PC-3 (cell line): Measurements from ENCODE around the gene ENOX2. TPM values are rescaled to one million over a fixed set of nuclear protein-coding genes. Genes with fewer than 3 reads are reported as not detected.

Experiments used
- ATAC-seq: fragments of 200-7000 bp; cut with Tn5 transposase; 2 replicates; pipeline ENCODE4 v1.9.1; 2020; ENCODE audit warnings: mild to moderate bottlenecking, moderate library complexity
- BruUV-seq: library from RNA; stranded (reverse); fragments of 400-500 nt; replicated peaks from 2 replicates; lab custom pipeline; 2021; lab: Mats Ljungman, UMichigan
- CTCF ChIA-PET: fragments of 300-600 bp; sonication (Branson Sonifier 250); formaldehyde crosslinking; loops from one replicate; lab custom pipeline; 2022; ENCODE audit warnings: antibody characterized with exemption; lab: Charles Lee
- POLR2A ChIA-PET: fragments of 300-600 bp; sonication (Branson Sonifier 250); formaldehyde crosslinking; loops from one replicate; lab custom pipeline; 2022; ENCODE audit warnings: antibody characterized with exemption; ENCODE audit not compliant: unreplicated experiment; lab: Charles Lee
- DNase-seq: peaks from one replicate; pipeline ENCODE4 v3.0.0-alpha.2; 2015
- H2AFZ ChIP-seq: fragments of 300-600 bp; sonication (generic); 2 replicates; pipeline ENCODE4 v1.6.0; 2016; ENCODE audit warnings: antibody characterized with exemption, low read length
- H3F3A ChIP-seq: fragments of 300-600 bp; sonication (generic); one replicate; pipeline ENCODE4 v1.6.0; 2017; ENCODE audit warnings: antibody characterized with exemption, low read length, control low read depth, mild to moderate bottlenecking; ENCODE audit not compliant: unreplicated experiment
- H3K27ac ChIP-seq: fragments of 300-600 bp; sonication (generic); 2 replicates; pipeline ENCODE4 v1.5.1; 2016; ENCODE audit warnings: mild to moderate bottlenecking, low read length
- H3K27me3 ChIP-seq: fragments of 300-600 bp; sonication (generic); 2 replicates; pipeline ENCODE4 v1.6.1; 2016; ENCODE audit warnings: low read length, mixed read lengths
- H3K36me3 ChIP-seq: fragments of 300-600 bp; sonication (generic); 2 replicates; pipeline ENCODE4 v1.6.1; 2016; ENCODE audit warnings: low read depth, mixed run types, low read length, mixed read lengths
- H3K4me1 ChIP-seq: fragments of 300-600 bp; sonication (generic); 2 replicates; pipeline ENCODE4 v1.5.1; 2016; ENCODE audit warnings: low read length; ENCODE audit not compliant: insufficient read depth
- H3K4me2 ChIP-seq: fragments of 300-600 bp; sonication (generic); 2 replicates; pipeline ENCODE4 v1.6.0; 2016; ENCODE audit warnings: low read length
- H3K4me3 ChIP-seq: fragments of 300-600 bp; sonication (generic); 2 replicates; pipeline ENCODE4 v1.5.1; 2016; ENCODE audit warnings: mild to moderate bottlenecking, low read length, mixed read lengths
- H3K79me2 ChIP-seq: fragments of 300-600 bp; sonication (generic); 2 replicates; pipeline ENCODE4 v1.6.1; 2017; ENCODE audit warnings: low read length, mixed read lengths
- H3K9ac ChIP-seq: fragments of 300-600 bp; sonication (generic); 2 replicates; pipeline ENCODE4 v1.6.0; 2016; ENCODE audit warnings: mild to moderate bottlenecking, low read length
- H3K9me2 ChIP-seq: fragments of 300-600 bp; sonication (generic); replicated peaks from 2 replicates; pipeline ENCODE4 v1.6.1; 2016; ENCODE audit warnings: mixed run types, low read length, mixed read lengths
- H3K9me3 ChIP-seq: fragments of 300-600 bp; sonication (generic); 2 replicates; pipeline ENCODE4 v1.6.1; 2016; ENCODE audit warnings: low read length, mixed read lengths
- H4K20me1 ChIP-seq: fragments of 300-600 bp; sonication (generic); 2 replicates; pipeline ENCODE4 v1.6.1; 2016; ENCODE audit warnings: low read length, mixed read lengths
- CTCF ChIP-seq: fragments of 300-600 bp; sonication (generic); conservative IDR thresholded peaks from 2 replicates; pipeline ENCODE4 v1.5.1; 2017; ENCODE audit warnings: antibody characterized with exemption, low read depth, mild to moderate bottlenecking, low read length
- EZH2 ChIP-seq: fragments of 300-600 bp; sonication (generic); IDR thresholded peaks from one replicate; pipeline ENCODE4 v1.6.1; 2017; ENCODE audit warnings: antibody characterized with exemption, mild to moderate bottlenecking, low read length; ENCODE audit not compliant: unreplicated experiment
- EZH2phosphoT487 ChIP-seq: fragments of 300-600 bp; sonication (generic); IDR thresholded peaks from 2 replicates; pipeline ENCODE4 v1.6.1; 2018; ENCODE audit warnings: mild to moderate bottlenecking, antibody characterized with exemption, low read length, borderline replicate concordance
- intact Hi-C: fragments of 100-400 bp; cut with micrococcal nuclease; formaldehyde crosslinking; loops from 2 replicates; pipeline ENCODE4 v1.9.0; 2023
- total RNA-seq: library from RNA; depleted of rRNA; stranded (reverse); fragments of >200 nt; gene quantifications from 2 replicates; pipeline ENCODE4 v1.2.3, GENCODE V29; 2014

The ENOX2 gene
- total RNA-seq, 1 experiment from 2014 or later, result 11.8 TPM

GRCh38 chrX:130772776-130773143, 130.2 kb downstream of the ENOX2 start:
- no peaks in the 10 kb centered on the region for H3K27me3 ChIP-seq
- intact Hi-C loops, result loop anchor here (1.0 to 5.0 kb wide), 5 partner anchors 55 to 193 kb away; partner anchors contain the start of gene ENOX2
- no peaks in the 10 kb centered on the region for H3K36me3 ChIP-seq
- H3K79me2 ChIP-seq, result no peaks in the 10 kb centered on the region
- peaks cover 16% of the 10 kb centered on the region for H3F3A ChIP-seq
- POLR2A ChIA-PET, result no interaction called here
- H3K4me2 ChIP-seq, result peak overlapping the region; percentile 58
- no peak overlapping the region for H3K4me3 ChIP-seq
- H3K9me3 ChIP-seq, result no peaks in the 10 kb centered on the region
- DNase-seq, result peak; percentile 73
- ATAC-seq, result peak; percentile 76
- CTCF ChIA-PET, result interaction anchor here (1.0 kb wide), 1 partner anchor 197 kb away, joined by 5 read pairs; no protein-coding TSS in a partner anchor
- H3K9ac ChIP-seq, result peak overlapping the region; percentile 67; the same call in 1 of the 2 replicates
- H3K4me1 ChIP-seq, result peaks cover 40% of the 10 kb centered on the region
- no peak overlapping the region for H2AFZ ChIP-seq
- H3K9me2 ChIP-seq, result no peaks in the 10 kb centered on the region
- peak overlapping the region; percentile 98 for H3K27ac ChIP-seq
- no TSS peak for BruUV-seq
- no peaks in the 10 kb centered on the region for H4K20me1 ChIP-seq
- TF ChIP-seq EZH2phosphoT487 (no peak), CTCF (no peak), EZH2 (no peak)

DNA sequence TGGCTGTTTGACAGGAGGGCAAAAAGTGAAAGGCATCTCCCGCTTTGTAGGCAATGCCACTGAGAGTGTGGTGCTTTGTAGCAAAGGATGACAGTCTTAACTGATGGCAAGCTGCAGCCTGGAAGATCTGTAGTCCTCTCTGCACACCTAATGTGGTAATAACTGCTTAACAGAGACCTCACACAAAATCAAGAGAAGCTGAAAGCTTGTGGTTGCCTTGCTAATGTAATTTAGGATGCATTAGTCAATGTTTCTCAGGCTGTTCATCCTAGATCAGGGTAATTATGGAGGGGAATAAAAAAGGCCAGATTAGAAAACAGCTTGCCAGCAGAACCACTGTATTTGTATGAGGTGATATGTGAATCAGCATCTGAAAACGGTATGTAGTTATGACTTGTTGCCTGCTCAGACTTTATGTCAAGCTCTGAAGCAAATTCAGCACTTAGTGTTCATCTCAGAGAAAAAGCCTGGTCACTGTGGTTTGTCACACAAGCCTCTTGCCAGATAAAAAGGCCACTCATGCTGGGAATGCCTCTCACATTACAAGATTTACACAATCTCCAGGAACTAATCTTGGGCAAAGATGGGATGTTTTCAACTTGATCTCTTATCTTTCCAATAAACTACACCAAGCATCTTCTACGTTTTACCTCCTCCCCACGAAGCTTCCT, 130.8 kb downstream of the ENOX2 start:
- peak; percentile 71 for ATAC-seq
- peak overlapping the region; percentile 69 for H3K4me2 ChIP-seq
- no peaks in the 10 kb centered on the region for H4K20me1 ChIP-seq

More for the DNA sequence above, 130.8 kb downstream of the ENOX2 start:
- DNase-seq, result peak; percentile 82
- no peaks in the 10 kb centered on the region for H3K27me3 ChIP-seq
- no peaks in the 10 kb centered on the region for H3K36me3 ChIP-seq
- peak overlapping the region; percentile 23; the same call in 1 of the 2 replicates for H3K4me3 ChIP-seq
- POLR2A ChIA-PET, result no interaction called here
- no TSS peak for BruUV-seq
- peaks cover 40% of the 10 kb centered on the region for H3K4me1 ChIP-seq
- H3K79me2 ChIP-seq, result no peaks in the 10 kb centered on the region
- H3K9ac ChIP-seq, result peak overlapping the region; percentile 67
- TF ChIP-seq EZH2phosphoT487 (no peak), CTCF (no peak), EZH2 (no peak)
- H3K9me3 ChIP-seq, result no peaks in the 10 kb centered on the region
- no peaks in the 10 kb centered on the region for H3K9me2 ChIP-seq
- no peak overlapping the region for H2AFZ ChIP-seq
- H3F3A ChIP-seq, result peaks cover 16% of the 10 kb centered on the region
- peak overlapping the region; percentile 98 for H3K27ac ChIP-seq
- CTCF ChIA-PET, result interaction anchor here (1.0 kb wide), 1 partner anchor 196 kb away, joined by 5 read pairs; no protein-coding TSS in a partner anchor
- intact Hi-C loops, result loop anchor here (1.0 to 5.0 kb wide), 5 partner anchors 55 to 193 kb away; partner anchors contain the start of gene ENOX2
